Endothelial cell of umbilical vein (primary cell): Measurements from ENCODE around the gene ABCC11. TPM values are rescaled to one million over a fixed set of nuclear protein-coding genes. Genes with fewer than 3 reads are reported as not detected.

Experiments used
- BruUV-seq: library from RNA; stranded (reverse); fragments of 400-500 nt; replicated peaks from 2 replicates; lab custom pipeline; 2021; lab: Mats Ljungman, UMichigan
- CTCF ChIA-PET: fragments of 300-600, 350-600 bp; sonication (Branson Sonifier 250); formaldehyde crosslinking; loops from one replicate; lab custom pipeline; 2021; ENCODE audit warnings: antibody characterized with exemption, inconsistent platforms; lab: Charles Lee
- POLR2A ChIA-PET: fragments of 300-600, 350-600 bp; sonication (Branson Sonifier 250); formaldehyde crosslinking; loops from one replicate; lab custom pipeline; 2021; ENCODE audit warnings: antibody characterized with exemption, inconsistent platforms; lab: Charles Lee
- DNase-seq: peaks from one replicate; pipeline ENCODE4 v3.0.0-alpha.2; 2011; ENCODE audit warnings: low read depth, low spot score
- FAIRE-seq: peaks from 2 replicates; lab custom pipeline; 2011; peaks lifted over from hg19 to GRCh38; lab: Jason Lieb, UNC
- H2AFZ ChIP-seq: 2 replicates; pipeline ENCODE4 v1.6.0; 2012; ENCODE audit warnings: low read depth, low read length, control low read depth, inconsistent platforms
- H3K27ac ChIP-seq: 2 replicates; pipeline ENCODE4 v1.5.1; 2011; ENCODE audit warnings: low read depth, mild to moderate bottlenecking, control low read depth, low read length, moderate library complexity; ENCODE audit not compliant: insufficient read depth
- H3K27me3 ChIP-seq, 2 experiments: 2 replicates each; pipeline versions ENCODE4 v1.6.0 to v1.6.1; 2011; ENCODE audit warnings: low read length in 2 of 2, mixed read lengths in 1 of 2; ENCODE audit not compliant: control insufficient read depth in 2 of 2, insufficient read depth in 2 of 2
- H3K36me3 ChIP-seq, 2 experiments: 2 replicates in 1 of 2; 3 replicates in 1 of 2; pipeline ENCODE4 v1.5.1; 2011; ENCODE audit warnings: low read length in 2 of 2, mild to moderate bottlenecking in 1 of 2, moderate library complexity in 1 of 2; ENCODE audit not compliant: control insufficient read depth in 2 of 2, insufficient read depth in 2 of 2; ENCODE audit errors: extremely low read depth in 1 of 2
- H3K4me1 ChIP-seq: 3 replicates; pipeline ENCODE4 v1.5.1; 2011; ENCODE audit warnings: mild to moderate bottlenecking, low read length; ENCODE audit not compliant: control insufficient read depth, insufficient read depth; ENCODE audit errors: extremely low read depth
- H3K4me2 ChIP-seq: 2 replicates; pipeline ENCODE4 v1.6.1; 2011; ENCODE audit warnings: low read length, control low read depth, mixed read lengths; ENCODE audit not compliant: insufficient read depth
- H3K4me3 ChIP-seq, 3 experiments: fragments of 200-600 bp in 1 of 3; sonication (generic), shearing (Covaris generic) in 1 of 3; replicated peaks in 1 of 3; 2 replicates each; pipeline ENCODE4 v1.5.1; 2011 to 2016; ENCODE audit warnings: control low read depth in 3 of 3, low read length in 3 of 3, mild to moderate bottlenecking in 2 of 3, inconsistent platforms in 1 of 3, low read depth in 1 of 3, moderate library complexity in 1 of 3; ENCODE audit not compliant: insufficient read depth in 1 of 3
- H3K79me2 ChIP-seq: 2 replicates; pipeline ENCODE4 v1.6.0; 2012; ENCODE audit warnings: low read length, inconsistent platforms; ENCODE audit not compliant: control insufficient read depth, insufficient read depth
- H3K9ac ChIP-seq: replicated peaks from 2 replicates; pipeline ENCODE3; 2011; ENCODE audit warnings: low read length, control low read depth; ENCODE audit not compliant: insufficient read depth; ENCODE audit errors: extremely low read depth
- H3K9me1 ChIP-seq: replicated peaks from 3 replicates; pipeline ENCODE4 v1.6.0; 2011; ENCODE audit warnings: mild to moderate bottlenecking, low read length; ENCODE audit not compliant: control insufficient read depth, insufficient read depth; ENCODE audit errors: extremely low read depth
- H3K9me3 ChIP-seq: replicated peaks from 2 replicates; pipeline ENCODE4 v1.5.1; 2012; ENCODE audit warnings: low read length, inconsistent platforms; ENCODE audit not compliant: control insufficient read depth, insufficient read depth
- H4K20me1 ChIP-seq: replicated peaks from 2 replicates; pipeline ENCODE3; 2011; ENCODE audit warnings: mild to moderate bottlenecking, low read length; ENCODE audit not compliant: control insufficient read depth, insufficient read depth; ENCODE audit errors: extremely low read depth
- EZH2 ChIP-seq: IDR thresholded peaks from 2 replicates; pipeline ENCODE4 v1.6.1; 2012; ENCODE audit warnings: borderline replicate concordance, low read depth, mild to moderate bottlenecking, moderate library complexity, low read length, inconsistent platforms; ENCODE audit not compliant: severe bottlenecking
- FOS ChIP-seq: IDR thresholded peaks from 2 replicates; pipeline ENCODE4 v1.6.1; 2011; ENCODE audit warnings: mild to moderate bottlenecking, low read length, moderate library complexity, borderline replicate concordance; ENCODE audit not compliant: insufficient read depth
- GATA2 ChIP-seq: IDR thresholded peaks from 2 replicates; pipeline ENCODE4 v1.7.0; 2011; ENCODE audit warnings: low read depth, mild to moderate bottlenecking, moderate library complexity, mixed read lengths, low read length; ENCODE audit not compliant: insufficient read length, insufficient read depth
- JUN ChIP-seq: IDR thresholded peaks from 2 replicates; pipeline ENCODE4 v1.6.1; 2011; ENCODE audit warnings: borderline replicate concordance, low read depth; ENCODE audit not compliant: insufficient read length, insufficient read depth
- MYC ChIP-seq: IDR thresholded peaks from one replicate; pipeline ENCODE4 v1.6.1; 2011; ENCODE audit warnings: mild to moderate bottlenecking, low read depth, low read length
- POLR2A ChIP-seq: IDR thresholded peaks from 2 replicates; pipeline ENCODE4 v1.6.1; 2012; ENCODE audit warnings: low read depth, mild to moderate bottlenecking, control low read depth, low read length
- POLR2AphosphoS5 ChIP-seq: IDR thresholded peaks from 2 replicates; pipeline ENCODE4 v1.6.1; 2012; ENCODE audit warnings: low read depth, mild to moderate bottlenecking, control low read depth, low read length, moderate library complexity; ENCODE audit not compliant: insufficient read depth
- dilution Hi-C: fragments of 300-500 bp; cut with MboI; formaldehyde crosslinking; loops from one replicate; pipeline ENCODE4 v1.15.0; 2019; ENCODE audit warnings: low sequenced_read_pairs; ENCODE audit not compliant: extremely low pct_ligation_motif_present
- intact Hi-C: fragments of 100-400 bp; cut with micrococcal nuclease; formaldehyde crosslinking; loops from one replicate; pipeline ENCODE4 v1.10.0; 2022
- polyA plus RNA-seq, 4 experiments: library from polyadenylated mRNA; depleted of rRNA in 3 of 4; stranded (reverse) in 3 of 4; unstranded in 1 of 4; fragments of >200 nt; gene quantifications; 2 replicates each; pipeline versions ENCODE4 v1.2.1 to v1.2.3, GENCODE V29; 2011 to 2012; ENCODE audit warnings: missing spikeins in 1 of 4
- total RNA-seq: library from RNA; stranded (reverse); gene quantifications from 2 replicates; pipeline ENCODE4 v1.2.3, GENCODE V29; 2021
- TF ChIP-seq, protein P1 (sequence below), 2 donors: IDR thresholded peaks; 1 replicate in 1 of 2; 2 replicates in 1 of 2; pipeline ENCODE4 v1.5.1; 2011; ENCODE audit warnings: low read length in 2 of 2, mild to moderate bottlenecking in 2 of 2, moderate library complexity in 2 of 2, control low read depth in 1 of 2, inconsistent platforms in 1 of 2, low read depth in 1 of 2; ENCODE audit not compliant: insufficient read depth in 1 of 2; ENCODE audit errors: extremely low read depth in 1 of 2

Gene ABCC11
- total and polyA plus RNA-seq, 2 donors (not counting 3 experiments of a cell fraction or from before 2014, with no cell fraction given), result 0.08 TPM; not detected in 1

DNA sequence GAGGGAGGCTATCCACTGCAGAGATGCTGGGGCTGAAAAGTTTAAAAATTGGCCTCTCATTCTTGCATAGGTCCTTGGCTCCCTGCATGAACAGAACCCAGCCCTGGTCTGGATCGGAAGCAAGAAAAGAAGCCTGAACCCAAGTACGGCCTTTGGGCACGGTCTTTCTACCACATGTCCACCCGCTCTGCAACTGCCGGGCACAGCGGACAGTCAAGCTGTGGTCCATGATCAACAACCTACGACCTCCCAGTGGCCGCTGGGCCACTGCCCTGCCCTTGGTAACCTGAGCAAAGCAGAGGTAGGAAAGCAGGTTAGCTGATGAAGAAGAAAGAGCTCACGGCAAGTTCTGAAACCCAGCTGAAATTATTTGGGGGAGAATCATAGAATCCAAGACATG, 95.1 kb downstream of the ABCC11 start:
- no peak overlapping the region for H3K9ac ChIP-seq
- no peak overlapping the region for H2AFZ ChIP-seq
- H3K9me1 ChIP-seq, result no peaks in the 10 kb centered on the region
- FAIRE-seq (no peak), DNase-seq (no peak)
- H3K27me3 ChIP-seq, result peaks cover 0 to 3% of the 10 kb centered on the region in 2 experiments
- ChIA-PET CTCF (interaction anchor here (2.4 to 8.7 kb wide), 2 partner anchors 13 to 1009 kb away, joined by 11 to 91 read pairs; partner anchors contain the start of gene NETO2), POLR2A (no interaction called here)
- no peaks in the 10 kb centered on the region for H3K79me2 ChIP-seq
- dilution Hi-C loops (no loop called here), intact Hi-C loops (no loop called here)
- H3K27ac ChIP-seq, result no peak overlapping the region
- BruUV-seq, result no TSS peak
- no peak overlapping the region for H3K4me2 ChIP-seq
- no peaks in the 10 kb centered on the region for H3K36me3 ChIP-seq
- TF ChIP-seq, protein P1, sequence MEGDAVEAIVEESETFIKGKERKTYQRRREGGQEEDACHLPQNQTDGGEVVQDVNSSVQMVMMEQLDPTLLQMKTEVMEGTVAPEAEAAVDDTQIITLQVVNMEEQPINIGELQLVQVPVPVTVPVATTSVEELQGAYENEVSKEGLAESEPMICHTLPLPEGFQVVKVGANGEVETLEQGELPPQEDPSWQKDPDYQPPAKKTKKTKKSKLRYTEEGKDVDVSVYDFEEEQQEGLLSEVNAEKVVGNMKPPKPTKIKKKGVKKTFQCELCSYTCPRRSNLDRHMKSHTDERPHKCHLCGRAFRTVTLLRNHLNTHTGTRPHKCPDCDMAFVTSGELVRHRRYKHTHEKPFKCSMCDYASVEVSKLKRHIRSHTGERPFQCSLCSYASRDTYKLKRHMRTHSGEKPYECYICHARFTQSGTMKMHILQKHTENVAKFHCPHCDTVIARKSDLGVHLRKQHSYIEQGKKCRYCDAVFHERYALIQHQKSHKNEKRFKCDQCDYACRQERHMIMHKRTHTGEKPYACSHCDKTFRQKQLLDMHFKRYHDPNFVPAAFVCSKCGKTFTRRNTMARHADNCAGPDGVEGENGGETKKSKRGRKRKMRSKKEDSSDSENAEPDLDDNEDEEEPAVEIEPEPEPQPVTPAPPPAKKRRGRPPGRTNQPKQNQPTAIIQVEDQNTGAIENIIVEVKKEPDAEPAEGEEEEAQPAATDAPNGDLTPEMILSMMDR (IDR thresholded peaks at IDR 0.05; ENCODE audit: extremely low read depth in 1 of 2, insufficient read depth in 1 of 2, low read depth in 1 of 2, low read length in 2 of 2), result no peak
- TF ChIP-seq MYC (no peak), JUN (no peak), EZH2 (no peak), GATA2 (no peak)
- H3K9me3 ChIP-seq, result no peaks in the 10 kb centered on the region
- H3K4me1 ChIP-seq, result no peaks in the 10 kb centered on the region
- H4K20me1 ChIP-seq, result no peaks in the 10 kb centered on the region
- H3K4me3 ChIP-seq, result no peak overlapping the region

GRCh38 chr16:48150707-48151106, 96.6 kb downstream of the ABCC11 start:
- Histone ChIP-seq H3K4me1 (no peaks in the 10 kb centered on the region), H4K20me1 (no peaks in the 10 kb centered on the region), H3K4me2 (no peak overlapping the region), H3K36me3 (no peaks in the 10 kb centered on the region), H2AFZ (no peak overlapping the region), H3K9me3 (no peaks in the 10 kb centered on the region), H3K9ac (no peak overlapping the region), H3K4me3 (no peak overlapping the region), H3K27me3 (peaks cover 0 to 3% of the 10 kb centered on the region in 2 experiments), H3K9me1 (no peaks in the 10 kb centered on the region), H3K79me2 (no peaks in the 10 kb centered on the region), H3K27ac (no peak overlapping the region)
- intact Hi-C loops, result no loop called here
- dilution Hi-C loops, result no loop called here
- CTCF ChIA-PET, result interaction anchor here (0.8 to 1.6 kb wide), 2 partner anchors 14 to 903 kb away, joined by 3 read pairs; no protein-coding TSS in a partner anchor
- TF ChIP-seq POLR2AphosphoS5, result no peak
- no peak for TF ChIP-seq POLR2A
- TF ChIP-seq FOS, result no peak
- POLR2A ChIA-PET, result no interaction called here
- FAIRE-seq, result no peak
- no peak for DNase-seq
- BruUV-seq, result no TSS peak
